Measurements from ENCODE around the gene DEFB113.
"Not testable (repeated sequence)": the region's sequence is repeated elsewhere in the genome, so short reads cannot be mapped to it uniquely, and the experiment has no call there.

Gene DEFB113

GRCh38 chr6:49969605-49970004 lies at the start of gene DEFB113:
DEFB113 (minus strand) TSS chr6:49969625; CDS start chr6:49969625, 0 bp downstream.
- DNase-seq (ENCODE audit: low spot score), result no peak

- DNase-seq (ENCODE audit: low spot score), result no peak
Observed at GRCh38 chr6:50007819-50008218, 38.4 kb upstream of the DEFB113 start.

- no peak for DNase-seq (ENCODE audit: low spot score)
Observed at GRCh38 chr6:50003139-50003538, 33.7 kb upstream of the DEFB113 start.

GRCh38 chr6:49995278-49995677 lies 25.9 kb upstream of the DEFB113 start:
- DNase-seq (ENCODE audit: low spot score), result no peak

GRCh38 chr6:49988900-49989299 lies 19.5 kb upstream of the DEFB113 start:
- DNase-seq (ENCODE audit: low spot score), result no peak

GRCh38 chr6:49987749-49988148 lies 18.3 kb upstream of the DEFB113 start:
- no peak for DNase-seq (ENCODE audit: low spot score)

- no peak for DNase-seq (ENCODE audit: low spot score)
Observed at GRCh38 chr6:49986551-49986950, 17.1 kb upstream of the DEFB113 start.

- DNase-seq (ENCODE audit: low spot score), result no peak
Observed at GRCh38 chr6:49982046-49982445, 12.6 kb upstream of the DEFB113 start.

- DNase-seq (ENCODE audit: low spot score), result no peak
Observed at GRCh38 chr6:49980898-49981297, 11.5 kb upstream of the DEFB113 start.

GRCh38 chr6:49979584-49979983 lies 10.2 kb upstream of the DEFB113 start:
- DNase-seq (ENCODE audit: low spot score), result no peak

- DNase-seq (ENCODE audit: low spot score), result peak; percentile 14
Observed at GRCh38 chr6:49978332-49979226, 9.2 kb upstream of the DEFB113 start.

GRCh38 chr6:49966823-49967222 lies 2.6 kb downstream of the DEFB113 start:
- no peak for DNase-seq (ENCODE audit: low spot score)

GRCh38 chr6:49966334-49966733 lies 3.1 kb downstream of the DEFB113 start:
- DNase-seq (ENCODE audit: low spot score), result no peak

- no peak for DNase-seq (ENCODE audit: low spot score)
Observed at GRCh38 chr6:49964064-49964463, 5.4 kb downstream of the DEFB113 start, which contains the start of gene DEFB114. DEFB114 (minus strand) TSS chr6:49964164; CDS start chr6:49964105, 59 bp downstream.

- no peak for DNase-seq (ENCODE audit: low spot score)
Observed at GRCh38 chr6:49958180-49958579, 11.2 kb downstream of the DEFB113 start.

- DNase-seq (ENCODE audit: low spot score), result no peak
Observed at GRCh38 chr6:49955847-49956246, 13.6 kb downstream of the DEFB113 start.

- DNase-seq (ENCODE audit: low spot score), result no peak
Observed at GRCh38 chr6:49951926-49952325, 17.5 kb downstream of the DEFB113 start.

- no peak for DNase-seq (ENCODE audit: low spot score)
Observed at GRCh38 chr6:49950415-49950751, 19.0 kb downstream of the DEFB113 start.

GRCh38 chr6:49949062-49949461 lies 20.4 kb downstream of the DEFB113 start:
- no peak for DNase-seq (ENCODE audit: low spot score)

GRCh38 chr6:49946835-49947234 lies 22.6 kb downstream of the DEFB113 start:
- no peak for DNase-seq (ENCODE audit: low spot score)

- not testable (repeated sequence) for DNase-seq (ENCODE audit: low spot score)
Observed at GRCh38 chr6:49944068-49944467, 25.4 kb downstream of the DEFB113 start.

GRCh38 chr6:49939993-49940498 lies 29.4 kb downstream of the DEFB113 start:
- DNase-seq (ENCODE audit: low spot score), result no peak

- no peak for DNase-seq (ENCODE audit: low spot score)
Observed at GRCh38 chr6:49937811-49938210, 31.6 kb downstream of the DEFB113 start.

- DNase-seq (ENCODE audit: low spot score), result no peak
Observed at GRCh38 chr6:49937017-49937416, 32.4 kb downstream of the DEFB113 start.

Measured in NAMALWA (cell line).